ENCODE results near the gene SLC27A5.

SLC27A5 gene

GRCh38 chr19:58555369-58555885 is 43.6 kb upstream of the SLC27A5 start:
- peak overlapping the region; percentile 95 for H3K4me3 ChIP-seq (ENCODE audit: low read length)
- H3K79me2 ChIP-seq (ENCODE audit: low read length), result peaks cover 45% of the 10 kb centered on the region
- H3K4me1 ChIP-seq (ENCODE audit: low read length), result peaks cover 26% of the 10 kb centered on the region
- peak overlapping the region; percentile 81 for H2AFZ ChIP-seq (ENCODE audit: low read length)
- peak overlapping the region; percentile 88 for H3K27ac ChIP-seq (ENCODE audit: low read length)
- no peaks in the 10 kb centered on the region for H3K9me3 ChIP-seq (replicated peaks; ENCODE audit: insufficient read depth, low read length)
- DNase-seq, result no peak
- H3K36me3 ChIP-seq (replicated peaks; ENCODE audit: insufficient read depth, low read length), result no peaks in the 10 kb centered on the region
- peaks cover 69% of the 10 kb centered on the region for H3F3A ChIP-seq (ENCODE audit: insufficient read depth, low read length)
- no peaks in the 10 kb centered on the region for H3K27me3 ChIP-seq (replicated peaks; ENCODE audit: insufficient read depth, low read length)
- peaks cover 8% of the 10 kb centered on the region; the same call in 1 of the 2 replicates for H4K20me1 ChIP-seq (ENCODE audit: insufficient read depth, low read length)
- H3K9ac ChIP-seq (ENCODE audit: low read length), result peak overlapping the region; percentile 92
- peak overlapping the region; percentile 98 for H3K4me2 ChIP-seq (ENCODE audit: low read depth, low read length)
- no peaks in the 10 kb centered on the region for H3K9me2 ChIP-seq (replicated peaks; ENCODE audit: insufficient read depth, low read length)
- TF ChIP-seq, protein P1, sequence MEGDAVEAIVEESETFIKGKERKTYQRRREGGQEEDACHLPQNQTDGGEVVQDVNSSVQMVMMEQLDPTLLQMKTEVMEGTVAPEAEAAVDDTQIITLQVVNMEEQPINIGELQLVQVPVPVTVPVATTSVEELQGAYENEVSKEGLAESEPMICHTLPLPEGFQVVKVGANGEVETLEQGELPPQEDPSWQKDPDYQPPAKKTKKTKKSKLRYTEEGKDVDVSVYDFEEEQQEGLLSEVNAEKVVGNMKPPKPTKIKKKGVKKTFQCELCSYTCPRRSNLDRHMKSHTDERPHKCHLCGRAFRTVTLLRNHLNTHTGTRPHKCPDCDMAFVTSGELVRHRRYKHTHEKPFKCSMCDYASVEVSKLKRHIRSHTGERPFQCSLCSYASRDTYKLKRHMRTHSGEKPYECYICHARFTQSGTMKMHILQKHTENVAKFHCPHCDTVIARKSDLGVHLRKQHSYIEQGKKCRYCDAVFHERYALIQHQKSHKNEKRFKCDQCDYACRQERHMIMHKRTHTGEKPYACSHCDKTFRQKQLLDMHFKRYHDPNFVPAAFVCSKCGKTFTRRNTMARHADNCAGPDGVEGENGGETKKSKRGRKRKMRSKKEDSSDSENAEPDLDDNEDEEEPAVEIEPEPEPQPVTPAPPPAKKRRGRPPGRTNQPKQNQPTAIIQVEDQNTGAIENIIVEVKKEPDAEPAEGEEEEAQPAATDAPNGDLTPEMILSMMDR (IDR thresholded peaks at IDR 0.05; ENCODE audit: low read length), result no peak
- no peak for TF ChIP-seq EZH2phosphoT487 (IDR thresholded peaks at IDR 0.05; ENCODE audit: low read length)
- no peak for TF ChIP-seq EZH2 (optimal IDR thresholded peaks at IDR 0.05; ENCODE audit: low read depth, low read length)

- peak; percentile 96 for DNase-seq
- Histone ChIP-seq H2AFZ (ENCODE audit: low read length) (peak within 1 kb of the TSS; percentile 81), H3K9me2 (replicated peaks; ENCODE audit: insufficient read depth, low read length) (no peaks in the 10 kb centered on the region), H4K20me1 (ENCODE audit: insufficient read depth, low read length) (peaks cover 8% of the 10 kb centered on the region; the same call in 1 of the 2 replicates), H3K27ac (ENCODE audit: low read length) (peak within 1 kb of the TSS; percentile 88), H3K27me3 (replicated peaks; ENCODE audit: insufficient read depth, low read length) (no peaks in the 10 kb centered on the region), H3K9ac (ENCODE audit: low read length) (peak within 1 kb of the TSS; percentile 92), H3F3A (ENCODE audit: insufficient read depth, low read length) (peaks cover 63% of the 10 kb centered on the region), H3K4me3 (ENCODE audit: low read length) (peak within 1 kb of the TSS; percentile 95), H3K79me2 (ENCODE audit: low read length) (peaks cover 45% of the 10 kb centered on the region), H3K4me2 (ENCODE audit: low read depth, low read length) (peak within 1 kb of the TSS; percentile 98), H3K36me3 (replicated peaks; ENCODE audit: insufficient read depth, low read length) (peaks cover 3% of the 10 kb centered on the region; the same call in 1 of the 2 replicates), H3K9me3 (replicated peaks; ENCODE audit: insufficient read depth, low read length) (no peaks in the 10 kb centered on the region), H3K4me1 (ENCODE audit: low read length) (peaks cover 22% of the 10 kb centered on the region)
- no peak for TF ChIP-seq EZH2 (optimal IDR thresholded peaks at IDR 0.05; ENCODE audit: low read depth, low read length)
- TF ChIP-seq, protein P1 (IDR thresholded peaks at IDR 0.05; ENCODE audit: low read length), result no peak
- TF ChIP-seq EZH2phosphoT487 (IDR thresholded peaks at IDR 0.05; ENCODE audit: low read length), result no peak
Measured at GRCh38 chr19:58554494-58555368, 42.9 kb upstream of the SLC27A5 start, which contains the start of gene CHMP2A. CHMP2A (minus strand) TSS chr19:58555105; CDS start chr19:58554212, 893 bp downstream.

- peaks cover 7% of the 10 kb centered on the region; the same call in 1 of the 2 replicates for H3K36me3 ChIP-seq (replicated peaks; ENCODE audit: insufficient read depth, low read length)
- peak overlapping the region; percentile 88; the same call in 1 of the 2 replicates for H3K27ac ChIP-seq (ENCODE audit: low read length)
- H3K9ac ChIP-seq (ENCODE audit: low read length), result peak overlapping the region; percentile 92
- H4K20me1 ChIP-seq (ENCODE audit: insufficient read depth, low read length), result peaks cover 8% of the 10 kb centered on the region; the same call in 1 of the 2 replicates
- no peaks in the 10 kb centered on the region for H3K27me3 ChIP-seq (replicated peaks; ENCODE audit: insufficient read depth, low read length)
- H3K9me3 ChIP-seq (replicated peaks; ENCODE audit: insufficient read depth, low read length), result no peaks in the 10 kb centered on the region
- TF ChIP-seq, protein P1 (IDR thresholded peaks at IDR 0.05; ENCODE audit: low read length), result no peak
- TF ChIP-seq EZH2 (optimal IDR thresholded peaks at IDR 0.05; ENCODE audit: low read depth, low read length), result no peak
- TF ChIP-seq EZH2phosphoT487 (IDR thresholded peaks at IDR 0.05; ENCODE audit: low read length), result no peak
- H3K4me1 ChIP-seq (ENCODE audit: low read length), result peaks cover 21% of the 10 kb centered on the region
- H2AFZ ChIP-seq (ENCODE audit: low read length), result peak overlapping the region; percentile 80; the same call in 1 of the 2 replicates
- H3K4me3 ChIP-seq (ENCODE audit: low read length), result peak overlapping the region; percentile 95
- no peaks in the 10 kb centered on the region for H3K9me2 ChIP-seq (replicated peaks; ENCODE audit: insufficient read depth, low read length)
- peak overlapping the region; percentile 98 for H3K4me2 ChIP-seq (ENCODE audit: low read depth, low read length)
- DNase-seq, result no peak
- peaks cover 58% of the 10 kb centered on the region for H3F3A ChIP-seq (ENCODE audit: insufficient read depth, low read length)
- peaks cover 53% of the 10 kb centered on the region for H3K79me2 ChIP-seq (ENCODE audit: low read length)
Measured at GRCh38 chr19:58553799-58554493, 42.2 kb upstream of the SLC27A5 start.

All from MM.1S (cell line).